ENCODE measurements around the gene CPM. TPM values are rescaled to one million over a fixed set of nuclear protein-coding genes. Genes with fewer than 3 reads are reported as not detected.

CPM gene
- total and polyA plus RNA-seq, 2 of the 4 experiments (the other 2 are of a cell fraction), result 2.0 to 8.8 TPM

DNA sequence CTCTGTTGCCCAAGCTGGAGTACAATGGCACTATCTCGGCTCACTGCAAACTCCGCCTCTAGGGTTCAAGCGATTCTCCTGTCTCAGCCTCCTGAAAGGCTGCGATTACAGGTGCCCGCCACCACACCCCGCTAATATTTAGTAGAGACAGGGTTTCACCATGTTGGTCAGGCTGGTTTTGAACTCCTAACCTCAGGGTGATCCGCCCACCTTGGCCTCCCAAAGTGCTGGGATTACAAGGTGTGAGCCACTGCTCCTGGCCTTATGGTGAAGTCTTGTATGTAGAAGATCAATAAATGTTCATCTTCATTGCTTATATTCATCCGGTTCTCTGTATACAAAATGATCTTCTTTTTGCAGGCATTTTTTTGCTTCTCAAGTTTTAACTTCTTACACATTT, 77.2 kb downstream of the CPM start:
- H3K14ac ChIP-seq (replicated peaks; ENCODE audit: low read depth, low read length), result no peak overlapping the region
- H2AK5ac ChIP-seq (ENCODE audit: low read depth, low read length), result no peak overlapping the region
- H4K91ac ChIP-seq (ENCODE audit: insufficient read depth, low read depth, low read length), result no peak overlapping the region
- no peak overlapping the region for H2AK9ac ChIP-seq (replicated peaks; ENCODE audit: low read depth, low read length, poor library complexity)
- no peak overlapping the region for H3K23ac ChIP-seq (ENCODE audit: low read depth, low read length)
- no peaks in the 10 kb centered on the region for H4K20me1 ChIP-seq (ENCODE audit: insufficient read depth, low read length)
- dilution Hi-C loops (cut with HindIII; ENCODE audit: low sequenced_read_pairs, unreplicated experiment), result no loop called here
- H4K5ac ChIP-seq (ENCODE audit: low read depth, low read length), result no peak overlapping the region
- no peak for TF ChIP-seq RAD21 (IDR thresholded peaks at IDR 0.05; ENCODE audit: low read length)
- TF ChIP-seq CEBPB (IDR thresholded peaks at IDR 0.05; ENCODE audit: low read depth, low read length), result no peak
- TF ChIP-seq FOS (IDR thresholded peaks at IDR 0.05; ENCODE audit: low read depth, low read length), result no peak
- TF ChIP-seq CHD1 (IDR thresholded peaks at IDR 0.05; ENCODE audit: low read depth, low read length), result no peak
- TF ChIP-seq, protein P1, sequence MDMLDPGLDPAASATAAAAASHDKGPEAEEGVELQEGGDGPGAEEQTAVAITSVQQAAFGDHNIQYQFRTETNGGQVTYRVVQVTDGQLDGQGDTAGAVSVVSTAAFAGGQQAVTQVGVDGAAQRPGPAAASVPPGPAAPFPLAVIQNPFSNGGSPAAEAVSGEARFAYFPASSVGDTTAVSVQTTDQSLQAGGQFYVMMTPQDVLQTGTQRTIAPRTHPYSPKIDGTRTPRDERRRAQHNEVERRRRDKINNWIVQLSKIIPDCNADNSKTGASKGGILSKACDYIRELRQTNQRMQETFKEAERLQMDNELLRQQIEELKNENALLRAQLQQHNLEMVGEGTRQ (IDR thresholded peaks at IDR 0.05; ENCODE audit: low read depth, low read length), result no peak
- H3K79me1 ChIP-seq (ENCODE audit: low read depth in 1 of 2, low read length in 2 of 2), result no peaks in the 10 kb centered on the region
- no peak overlapping the region for H2BK20ac ChIP-seq (ENCODE audit: low read depth, low read length)
- H3K9ac ChIP-seq (ENCODE audit: low read depth, low read length), result no peak overlapping the region
- no peaks in the 10 kb centered on the region for H3K9me1 ChIP-seq (ENCODE audit: insufficient read depth, low read length)
- H3K9me3 ChIP-seq (ENCODE audit: control insufficient read depth, insufficient read depth, low read length), result no peaks in the 10 kb centered on the region
- no peak overlapping the region for H2BK5ac ChIP-seq (ENCODE audit: low read depth, low read length, poor library complexity, severe bottlenecking)
- in situ Hi-C loops (cut with MboI; ENCODE audit: low sequenced_read_pairs), result no loop called here
- H3K4me2 ChIP-seq (ENCODE audit: low read depth, low read length), result no peak overlapping the region
- no TSS peak for BruUV-seq (replicated peaks)
- H2BK120ac ChIP-seq (ENCODE audit: low read depth, low read length), result no peak overlapping the region
- no peaks in the 10 kb centered on the region for H3K4me1 ChIP-seq (ENCODE audit: control insufficient read depth, insufficient read depth, low read length)
- no peak overlapping the region for H3K4me3 ChIP-seq (ENCODE audit: insufficient read depth, low read depth, low read length)
- no peaks in the 10 kb centered on the region for H3K36me3 ChIP-seq (ENCODE audit: control insufficient read depth, insufficient read depth, low read length)
- no peak overlapping the region for H2AFZ ChIP-seq (replicated peaks; ENCODE audit: low read length, poor library complexity)
- no peaks in the 10 kb centered on the region for H3K27me3 ChIP-seq (ENCODE audit: control insufficient read depth, insufficient read depth, low read length)
- H3K18ac ChIP-seq (ENCODE audit: low read depth, low read length), result no peak overlapping the region
- no peak overlapping the region for H3K27ac ChIP-seq (ENCODE audit: insufficient read depth, low read length)
- DNase-seq, result no peak
- ChIA-PET CTCF (no interaction called here), POLR2A (ENCODE audit: unreplicated experiment) (no interaction called here)
- no peak overlapping the region for H3K4ac ChIP-seq (ENCODE audit: low read depth, low read length)
- H3K56ac ChIP-seq (ENCODE audit: extremely low read depth, insufficient read depth, low read length), result no peak overlapping the region
- no CpG with 5 or more reads among the region's 8 CpGs for WGBS, 2 experiments (ENCODE audit: extremely low coverage in 2 of 2, insufficient read length in 1 of 2)
- H2BK15ac ChIP-seq (ENCODE audit: low read depth, low read length), result no peak overlapping the region
- H4K8ac ChIP-seq (ENCODE audit: low read depth in 2 of 2, low read length in 2 of 2), result no peak overlapping the region
- no peak for ATAC-seq (ENCODE audit: low read depth)
- intact Hi-C loops (cut with micrococcal nuclease), result no loop called here
